ENCODE results near the gene TP53INP2.
"Not testable (repeated sequence)": the region's sequence is repeated elsewhere in the genome, so short reads cannot be mapped to it uniquely, and the experiment has no call there.

The TP53INP2 gene

GRCh38 chr20:34705397-34706301 is 1.5 kb downstream of the TP53INP2 start:
- peak; percentile 6 to 35 for DNase-seq

GRCh38 chr20:34706302-34706875 is 2.2 kb downstream of the TP53INP2 start:
- DNase-seq: no peak

- DNase-seq: no peak
These were observed 3.0 kb downstream of the TP53INP2 start for GRCh38 chr20:34706912-34707784.

GRCh38 chr20:34708621-34709043 is 4.5 kb downstream of the TP53INP2 start:
- DNase-seq: peak in 1 of 2 experiments; percentile 65

GRCh38 chr20:34709044-34709830 is 5.1 kb downstream of the TP53INP2 start:
- peak; percentile 78 to 95 for DNase-seq

- peak; percentile 78 to 95 for DNase-seq
These were observed 5.9 kb downstream of the TP53INP2 start for GRCh38 chr20:34709831-34710567.

- DNase-seq: no peak
These were observed 6.4 kb downstream of the TP53INP2 start for GRCh38 chr20:34710568-34710839.

- peak in 1 of 2 experiments; percentile 23 for DNase-seq
These were observed 6.9 kb downstream of the TP53INP2 start for GRCh38 chr20:34710861-34711574.

- no peak for DNase-seq
These were observed 7.8 kb downstream of the TP53INP2 start for GRCh38 chr20:34711813-34712430.

GRCh38 chr20:34712525-34713192 is 8.5 kb downstream of the TP53INP2 start:
- no peak for DNase-seq

GRCh38 chr20:34713194-34713943 is 9.2 kb downstream of the TP53INP2 start:
- no peak for DNase-seq

- DNase-seq: not testable (repeated sequence)
These were observed 9.9 kb downstream of the TP53INP2 start for GRCh38 chr20:34713944-34714515.

GRCh38 chr20:34715384-34715783 is 11.2 kb downstream of the TP53INP2 start:
- DNase-seq: no peak

GRCh38 chr20:34716921-34717229 is 12.7 kb downstream of the TP53INP2 start:
- DNase-seq: no peak

- no peak for DNase-seq
These were observed 13.3 kb downstream of the TP53INP2 start for GRCh38 chr20:34717230-34718095.

- peak; percentile 78 to 90 for DNase-seq
These were observed 15.3 kb downstream of the TP53INP2 start for GRCh38 chr20:34719242-34720017.

- peak in 1 of 2 experiments; percentile 58 for DNase-seq
These were observed 16.1 kb downstream of the TP53INP2 start for GRCh38 chr20:34720266-34720665.
